ENCODE measurements around the gene TOE1.

Gene TOE1

DNA sequence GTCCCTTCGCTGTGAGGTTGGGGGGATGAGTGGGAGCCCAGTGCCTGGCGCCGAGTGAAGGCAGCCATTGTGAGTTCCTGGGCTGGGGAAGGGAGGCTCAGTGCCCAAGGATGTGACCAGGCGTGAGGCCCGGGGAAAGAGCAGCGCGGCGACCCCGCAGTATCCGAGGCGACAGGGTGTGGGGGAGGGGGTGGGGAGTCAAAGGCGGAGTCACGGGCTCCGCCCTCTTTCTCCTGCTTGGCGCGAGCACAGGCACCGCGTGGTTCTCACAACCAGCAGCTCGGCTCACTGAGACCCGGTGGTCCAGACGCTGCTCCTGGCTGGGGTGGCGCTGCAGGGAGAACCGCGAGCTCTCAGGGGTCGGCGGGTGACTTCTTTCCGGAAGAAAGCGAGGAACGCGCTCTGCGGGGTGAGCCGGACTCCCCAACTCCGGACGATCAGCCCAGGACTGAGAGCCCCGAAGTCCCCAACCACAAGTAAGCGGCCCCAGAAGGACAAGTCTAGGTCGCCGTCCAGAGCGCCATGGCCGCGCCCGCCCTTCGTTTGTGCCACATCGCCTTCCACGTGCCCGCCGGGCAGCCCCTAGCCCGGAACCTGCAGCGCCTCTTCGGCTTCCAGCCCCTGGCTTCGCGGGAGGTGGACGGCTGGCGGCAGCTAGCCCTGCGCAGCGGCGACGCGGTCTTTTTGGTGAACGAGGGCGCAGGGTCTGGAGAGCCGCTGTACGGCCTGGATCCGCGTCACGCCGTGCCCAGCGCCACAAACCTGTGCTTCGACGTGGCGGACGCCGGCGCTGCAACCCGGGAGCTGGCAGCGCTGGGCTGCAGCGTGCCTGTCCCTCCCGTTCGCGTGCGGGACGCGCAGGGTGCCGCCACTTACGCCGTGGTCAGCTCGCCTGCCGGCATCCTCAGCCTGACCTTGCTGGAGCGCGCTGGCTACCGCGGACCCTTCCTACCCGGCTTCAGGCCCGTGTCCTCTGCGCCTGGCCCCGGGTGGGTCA lies 13.0 kb upstream of the TOE1 start, which contains the start of gene HPDL:
Gene HPDL (plus strand): TSS at position 269 of the 997 bp plus-strand sequence. CDS start 254 bp downstream, at position 523.
- DNase-seq (ENCODE audit: extremely low read depth in 1 of 2, low read depth in 1 of 2) = peak; percentile 63 to 71

DNA sequence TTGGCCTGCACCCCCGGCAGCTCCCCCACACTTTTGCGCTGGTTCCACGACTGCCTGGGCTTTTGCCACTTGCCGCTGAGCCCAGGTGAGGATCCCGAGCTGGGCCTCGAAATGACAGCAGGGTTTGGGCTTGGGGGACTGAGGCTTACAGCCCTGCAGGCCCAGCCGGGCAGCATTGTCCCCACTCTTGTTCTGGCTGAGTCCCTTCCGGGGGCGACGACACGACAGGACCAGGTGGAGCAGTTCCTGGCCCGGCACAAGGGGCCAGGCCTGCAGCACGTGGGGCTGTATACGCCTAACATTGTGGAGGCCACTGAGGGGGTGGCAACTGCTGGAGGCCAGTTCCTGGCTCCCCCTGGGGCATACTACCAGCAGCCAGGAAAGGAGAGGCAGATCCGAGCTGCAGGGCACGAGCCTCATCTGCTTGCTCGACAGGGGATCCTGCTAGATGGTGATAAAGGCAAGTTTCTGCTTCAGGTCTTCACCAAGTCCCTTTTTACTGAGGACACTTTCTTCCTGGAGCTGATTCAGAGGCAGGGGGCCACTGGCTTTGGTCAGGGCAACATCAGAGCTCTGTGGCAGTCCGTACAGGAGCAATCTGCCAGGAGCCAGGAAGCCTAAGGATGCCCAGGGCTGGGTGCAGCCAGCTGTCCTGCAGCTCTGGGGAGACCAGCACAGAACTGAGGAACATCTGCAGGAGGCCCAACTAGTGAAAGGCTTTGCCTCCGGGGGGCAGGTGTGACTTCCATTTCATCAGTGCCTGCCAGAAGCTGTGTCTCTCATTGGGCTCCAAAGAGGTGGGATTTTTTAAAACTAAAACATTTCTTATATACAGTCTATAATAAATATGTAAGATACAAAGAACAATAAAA lies 12.1 kb upstream of the TOE1 start:
- no peak for DNase-seq (ENCODE audit: extremely low read depth in 1 of 2, low read depth in 1 of 2)

- no peak for DNase-seq (ENCODE audit: extremely low read depth in 1 of 2, low read depth in 1 of 2)
Measured at GRCh38 chr1:45328680-45329079, 11.3 kb upstream of the TOE1 start.

GRCh38 chr1:45329445-45329844 lies 10.5 kb upstream of the TOE1 start:
- no peak for DNase-seq (ENCODE audit: extremely low read depth in 1 of 2, low read depth in 1 of 2)

- no peak for DNase-seq (ENCODE audit: extremely low read depth in 1 of 2, low read depth in 1 of 2)
Measured at GRCh38 chr1:45331436-45332345, 8.3 kb upstream of the TOE1 start.

GRCh38 chr1:45332346-45332720 lies 7.6 kb upstream of the TOE1 start:
- no peak for DNase-seq (ENCODE audit: extremely low read depth in 1 of 2, low read depth in 1 of 2)

GRCh38 chr1:45334308-45335245 lies 5.4 kb upstream of the TOE1 start:
- no peak for DNase-seq (ENCODE audit: extremely low read depth in 1 of 2, low read depth in 1 of 2)

DNA sequence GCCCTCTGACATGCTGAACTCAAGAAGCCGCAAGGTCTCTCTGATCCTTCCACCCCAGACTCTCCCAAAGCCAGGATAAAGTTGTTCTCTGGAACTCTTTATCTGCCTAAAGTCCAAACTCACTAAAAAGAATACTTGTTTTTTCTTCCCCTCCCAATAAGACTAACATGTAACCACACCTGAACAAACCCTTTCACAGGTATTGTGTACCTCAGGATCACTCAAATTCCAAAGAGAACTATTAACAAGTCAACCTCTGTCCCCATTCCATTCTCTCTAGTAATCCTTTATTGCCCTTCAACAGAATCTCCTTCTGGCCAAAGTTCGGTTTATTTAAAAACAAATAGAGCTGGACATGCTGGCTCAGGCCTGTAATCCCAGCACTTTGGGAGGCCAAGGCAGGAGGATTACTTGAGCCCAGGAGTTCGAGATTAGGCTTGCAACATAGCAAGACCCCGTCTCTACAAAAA lies 4.1 kb upstream of the TOE1 start:
- DNase-seq (ENCODE audit: extremely low read depth in 1 of 2, low read depth in 1 of 2) = no peak

DNA sequence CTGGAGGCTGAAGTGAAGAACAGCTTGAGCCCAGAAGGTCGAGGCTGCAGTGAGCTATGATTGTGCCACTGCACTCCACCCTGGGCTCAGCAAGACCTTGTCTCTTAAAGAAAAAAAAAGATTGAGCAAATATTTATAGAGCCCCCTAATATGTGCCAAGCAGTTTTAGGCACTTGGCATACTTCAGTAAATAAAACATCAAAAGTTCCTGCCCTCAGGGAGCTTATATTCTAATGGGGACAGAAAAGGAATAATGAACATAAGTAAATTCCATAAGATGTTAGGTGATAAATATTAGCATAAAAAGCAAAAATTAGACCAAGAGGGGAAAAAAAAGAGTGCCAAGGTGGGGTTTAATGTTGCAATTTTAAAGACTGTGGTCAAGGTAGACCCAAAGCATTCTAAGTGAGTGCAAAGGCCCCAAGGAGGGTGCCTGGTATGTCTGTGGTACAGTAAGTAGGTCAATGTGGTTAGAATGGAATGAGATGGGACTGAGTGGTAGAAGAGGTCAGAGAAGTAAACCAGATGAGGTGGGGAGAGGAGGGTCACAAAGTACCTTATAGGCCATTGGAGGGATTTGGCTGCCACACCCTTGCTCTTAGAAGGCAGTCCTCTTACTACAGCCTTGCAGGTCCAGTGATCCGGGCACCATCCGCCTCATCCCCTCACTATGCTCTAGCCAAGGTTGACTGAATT lies 2.2 kb upstream of the TOE1 start:
- DNase-seq (ENCODE audit: extremely low read depth in 1 of 2, low read depth in 1 of 2) = no peak

GRCh38 chr1:45340816-45341466 lies 971 bp downstream of the TOE1 start:
- DNase-seq (ENCODE audit: extremely low read depth in 1 of 2, low read depth in 1 of 2) = no peak

GRCh38 chr1:45344499-45344898 lies 4.5 kb downstream of the TOE1 start:
- no peak for DNase-seq (ENCODE audit: extremely low read depth in 1 of 2, low read depth in 1 of 2)

GRCh38 chr1:45345014-45345413 lies 5.0 kb downstream of the TOE1 start:
- no peak for DNase-seq (ENCODE audit: extremely low read depth in 1 of 2, low read depth in 1 of 2)

GRCh38 chr1:45346473-45346872 lies 6.5 kb downstream of the TOE1 start:
- DNase-seq (ENCODE audit: extremely low read depth in 1 of 2, low read depth in 1 of 2) = no peak

DNA sequence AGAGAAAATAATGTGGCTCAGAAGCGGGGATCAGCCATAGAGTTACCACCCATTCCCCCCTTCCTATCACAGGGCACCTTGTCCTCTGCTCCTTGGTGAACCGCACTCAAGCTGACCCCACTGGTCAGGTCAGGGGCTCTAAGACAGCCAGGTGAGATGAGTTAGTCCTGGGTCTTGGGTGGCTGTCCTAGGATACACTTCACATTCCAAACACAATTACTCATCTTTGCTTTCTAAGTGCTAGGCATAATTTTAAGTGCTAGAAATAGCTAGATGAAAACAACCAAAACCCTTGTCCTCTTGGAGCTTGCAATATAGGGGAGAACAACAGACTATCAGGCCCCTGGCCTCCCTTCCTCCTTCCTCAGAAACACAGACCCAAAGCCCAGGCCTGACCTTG lies 8.1 kb downstream of the TOE1 start:
- no peak for DNase-seq (ENCODE audit: extremely low read depth in 1 of 2, low read depth in 1 of 2)

- DNase-seq (ENCODE audit: extremely low read depth in 1 of 2, low read depth in 1 of 2) = no peak
Measured at GRCh38 chr1:45348609-45348965, 8.6 kb downstream of the TOE1 start.

DNA sequence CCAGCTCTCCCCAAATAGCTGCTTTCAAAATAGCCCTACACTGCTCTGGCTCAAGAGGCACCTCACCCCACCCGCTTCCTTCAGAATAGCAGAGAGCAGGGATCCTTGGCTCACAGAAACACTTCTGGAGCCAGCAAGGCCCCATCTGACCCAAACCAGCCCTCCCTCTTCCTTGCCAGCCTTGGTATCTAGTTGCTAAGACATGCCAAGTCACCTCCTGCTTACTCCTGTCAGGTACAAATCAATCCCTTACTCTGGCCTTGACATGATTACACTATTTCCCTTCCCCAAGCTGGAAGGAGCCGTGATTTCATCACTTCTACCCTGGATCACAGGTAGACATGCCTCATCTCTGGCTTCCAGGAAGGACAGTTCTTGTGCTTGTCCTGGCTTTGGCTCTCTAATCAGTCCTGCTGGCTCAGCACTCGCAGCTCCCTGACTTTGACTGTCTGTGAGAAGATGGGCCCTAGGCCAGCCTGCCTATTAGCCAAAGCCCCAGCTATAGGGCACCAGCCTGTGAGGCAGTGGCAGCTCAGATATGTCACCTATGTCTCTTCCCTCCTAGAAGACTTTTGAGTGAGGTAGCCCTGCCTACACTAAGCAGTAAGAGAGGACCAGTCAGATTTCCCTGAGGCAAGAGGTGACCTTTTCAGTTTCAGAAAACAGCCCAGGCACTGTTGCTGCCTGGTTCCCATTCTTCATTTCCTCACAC lies 9.2 kb downstream of the TOE1 start:
- no peak for DNase-seq (ENCODE audit: extremely low read depth in 1 of 2, low read depth in 1 of 2)

DNA sequence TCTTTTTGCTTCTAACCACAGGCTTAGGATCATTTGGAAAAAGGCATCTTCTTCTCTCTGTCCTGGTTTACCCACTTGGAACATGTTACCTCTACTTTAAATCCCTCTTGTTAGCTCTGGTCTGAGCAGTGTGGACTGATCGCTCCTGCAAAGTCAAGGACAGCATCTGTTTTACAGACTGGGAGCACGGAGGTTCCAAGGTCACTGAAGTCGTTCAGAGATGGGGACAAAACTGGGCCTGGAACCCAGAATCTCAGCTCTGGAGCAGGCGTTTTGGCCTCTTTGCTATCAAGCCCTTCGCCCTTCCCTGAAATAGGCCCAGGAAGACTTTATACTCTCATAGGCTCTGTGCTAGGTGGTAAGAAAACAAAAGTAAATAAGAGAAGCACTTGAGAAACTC lies 11.5 kb downstream of the TOE1 start:
- no peak for DNase-seq (ENCODE audit: extremely low read depth in 1 of 2, low read depth in 1 of 2)

DNA sequence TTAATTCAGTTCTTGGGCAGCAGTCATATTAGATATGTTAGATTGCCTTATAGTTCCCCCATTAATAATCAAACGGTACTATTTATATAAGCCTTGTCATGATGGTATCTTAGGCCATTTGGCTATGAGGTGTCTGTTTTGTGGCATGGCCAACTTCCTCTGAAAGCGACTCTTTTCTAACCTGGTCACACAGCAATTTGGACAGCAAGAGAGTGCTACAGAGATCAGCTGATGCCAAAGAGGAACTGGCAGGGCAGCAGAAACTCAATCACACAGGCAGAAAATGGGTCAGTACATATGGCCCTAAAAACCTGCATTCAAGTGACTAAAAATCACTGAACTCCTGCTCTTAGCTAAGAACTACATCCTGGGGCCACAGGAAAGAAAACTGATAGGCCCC lies 13.7 kb downstream of the TOE1 start:
- DNase-seq (ENCODE audit: extremely low read depth in 1 of 2, low read depth in 1 of 2) = no peak

Measured in stimulated activated CD8-positive, alpha-beta memory T cell treated with anti-CD3 and anti-CD28 coated beads, Interleukin-7, amount 100 ng/mL, for 48 hours (primary cell).